Measurements from ENCODE around the gene ABHD14A.

DNA sequence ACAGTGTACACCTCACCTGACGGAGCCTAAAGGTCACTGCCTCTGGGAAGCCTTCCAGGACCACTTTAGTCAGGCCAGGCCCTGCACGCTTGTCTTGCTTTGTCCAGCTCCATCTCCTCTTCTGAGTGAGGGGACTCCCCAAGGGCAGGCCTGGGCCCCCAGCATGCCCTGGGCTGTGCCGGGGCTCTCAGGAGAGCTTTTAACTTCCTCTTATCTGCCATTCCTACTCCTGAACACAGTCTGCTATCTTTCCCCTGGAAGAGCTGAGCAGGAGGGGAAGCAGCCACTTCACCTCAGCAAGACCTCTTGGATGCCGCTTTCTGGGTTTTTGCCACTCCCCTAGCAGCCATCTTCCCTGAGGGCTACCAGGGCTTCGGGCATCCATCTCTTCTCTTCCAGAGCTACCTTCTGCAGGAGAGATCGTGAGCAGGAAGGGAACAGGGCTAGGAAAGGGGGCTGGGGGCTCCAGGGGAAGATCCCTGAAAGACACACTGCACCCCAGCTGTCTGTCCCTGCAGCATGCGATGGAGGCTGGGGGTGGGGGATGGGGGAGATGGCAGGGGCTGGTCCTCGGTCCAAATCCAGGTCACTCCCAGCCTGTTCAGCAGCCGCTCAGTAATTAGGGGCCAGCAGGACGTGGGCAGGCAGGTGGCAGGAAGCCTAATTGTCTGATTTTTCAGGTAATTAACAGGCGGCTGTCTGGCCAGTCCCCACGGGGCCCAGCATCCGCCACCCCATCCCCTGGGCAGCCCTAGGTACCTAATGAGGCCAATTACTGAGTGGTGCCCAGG is 40.8 kb downstream of the ABHD14A start:
- TF ChIP-seq, protein P1, sequence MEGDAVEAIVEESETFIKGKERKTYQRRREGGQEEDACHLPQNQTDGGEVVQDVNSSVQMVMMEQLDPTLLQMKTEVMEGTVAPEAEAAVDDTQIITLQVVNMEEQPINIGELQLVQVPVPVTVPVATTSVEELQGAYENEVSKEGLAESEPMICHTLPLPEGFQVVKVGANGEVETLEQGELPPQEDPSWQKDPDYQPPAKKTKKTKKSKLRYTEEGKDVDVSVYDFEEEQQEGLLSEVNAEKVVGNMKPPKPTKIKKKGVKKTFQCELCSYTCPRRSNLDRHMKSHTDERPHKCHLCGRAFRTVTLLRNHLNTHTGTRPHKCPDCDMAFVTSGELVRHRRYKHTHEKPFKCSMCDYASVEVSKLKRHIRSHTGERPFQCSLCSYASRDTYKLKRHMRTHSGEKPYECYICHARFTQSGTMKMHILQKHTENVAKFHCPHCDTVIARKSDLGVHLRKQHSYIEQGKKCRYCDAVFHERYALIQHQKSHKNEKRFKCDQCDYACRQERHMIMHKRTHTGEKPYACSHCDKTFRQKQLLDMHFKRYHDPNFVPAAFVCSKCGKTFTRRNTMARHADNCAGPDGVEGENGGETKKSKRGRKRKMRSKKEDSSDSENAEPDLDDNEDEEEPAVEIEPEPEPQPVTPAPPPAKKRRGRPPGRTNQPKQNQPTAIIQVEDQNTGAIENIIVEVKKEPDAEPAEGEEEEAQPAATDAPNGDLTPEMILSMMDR (conservative IDR thresholded peaks at IDR 0.05; ENCODE audit: low read depth, low read length) = no peak
- TF ChIP-seq EZH2 (IDR thresholded peaks at IDR 0.05; ENCODE audit: borderline replicate concordance, low read depth, low read length, poor library complexity, severe bottlenecking) = no peak
